ENCODE results near the gene DNAJC13.

DNAJC13 gene

GRCh38 chr3:132405188-132405587 lies 12.1 kb upstream of the DNAJC13 start:
- no peak for DNase-seq

- no peak for DNase-seq
Observed at GRCh38 chr3:132405609-132406299, 11.5 kb upstream of the DNAJC13 start.

GRCh38 chr3:132406587-132406986 lies 10.7 kb upstream of the DNAJC13 start:
- DNase-seq, result no peak

- no peak for DNase-seq
Observed at GRCh38 chr3:132407025-132407424, 10.3 kb upstream of the DNAJC13 start.

- DNase-seq, result no peak
Observed at GRCh38 chr3:132414841-132415240, 2.5 kb upstream of the DNAJC13 start.

GRCh38 chr3:132416161-132416560 lies 1.1 kb upstream of the DNAJC13 start:
- no peak for DNase-seq

- peak; percentile 17 for DNase-seq
Observed at GRCh38 chr3:132417695-132418411, 551 bp downstream of the DNAJC13 start.

GRCh38 chr3:132418916-132419315 lies 1.6 kb downstream of the DNAJC13 start:
- DNase-seq, result no peak

GRCh38 chr3:132421832-132422231 lies 4.5 kb downstream of the DNAJC13 start:
- no peak for DNase-seq

- DNase-seq, result no peak
Observed at GRCh38 chr3:132422531-132422930, 5.2 kb downstream of the DNAJC13 start.

- no peak for DNase-seq
Observed at GRCh38 chr3:132432639-132433038, 15.3 kb downstream of the DNAJC13 start.

GRCh38 chr3:132433121-132433520 lies 15.8 kb downstream of the DNAJC13 start:
- no peak for DNase-seq

- no peak for DNase-seq
Observed at GRCh38 chr3:132435224-132435910, 18.1 kb downstream of the DNAJC13 start.

GRCh38 chr3:132435911-132436425 lies 18.7 kb downstream of the DNAJC13 start:
- DNase-seq, result no peak

GRCh38 chr3:132443421-132443820 lies 26.1 kb downstream of the DNAJC13 start:
- no peak for DNase-seq

- DNase-seq, result no peak
Observed at GRCh38 chr3:132444383-132444782, 27.1 kb downstream of the DNAJC13 start.

GRCh38 chr3:132445817-132446216 lies 28.5 kb downstream of the DNAJC13 start:
- no peak for DNase-seq

GRCh38 chr3:132448216-132448961 lies 31.1 kb downstream of the DNAJC13 start:
- no peak for DNase-seq

GRCh38 chr3:132456136-132456535 lies 38.8 kb downstream of the DNAJC13 start:
- no peak for DNase-seq

GRCh38 chr3:132456571-132456970 lies 39.3 kb downstream of the DNAJC13 start:
- no peak for DNase-seq

- no peak for DNase-seq
Observed at GRCh38 chr3:132457286-132457685, 40.0 kb downstream of the DNAJC13 start.

- no peak for DNase-seq
Observed at GRCh38 chr3:132459551-132459950, 42.2 kb downstream of the DNAJC13 start.

- no peak for DNase-seq
Observed at GRCh38 chr3:132461544-132461943, 44.2 kb downstream of the DNAJC13 start.

All from T-helper 9 cell (primary cell).